HG03175 (cell line): Measurements from ENCODE around the gene RBM5.
"Not testable (repeated sequence)": the region's sequence is repeated elsewhere in the genome, so short reads cannot be mapped to it uniquely, and the experiment has no call there.

ENCODE experiments used
- ATAC-seq: cut with Tn5 transposase; IDR thresholded peaks from one replicate; pipeline ENCODE4 v1.9.1; 2021; ENCODE audit warnings: mild to moderate bottlenecking, moderate library complexity; ENCODE audit not compliant: unreplicated experiment

The RBM5 gene

DNA sequence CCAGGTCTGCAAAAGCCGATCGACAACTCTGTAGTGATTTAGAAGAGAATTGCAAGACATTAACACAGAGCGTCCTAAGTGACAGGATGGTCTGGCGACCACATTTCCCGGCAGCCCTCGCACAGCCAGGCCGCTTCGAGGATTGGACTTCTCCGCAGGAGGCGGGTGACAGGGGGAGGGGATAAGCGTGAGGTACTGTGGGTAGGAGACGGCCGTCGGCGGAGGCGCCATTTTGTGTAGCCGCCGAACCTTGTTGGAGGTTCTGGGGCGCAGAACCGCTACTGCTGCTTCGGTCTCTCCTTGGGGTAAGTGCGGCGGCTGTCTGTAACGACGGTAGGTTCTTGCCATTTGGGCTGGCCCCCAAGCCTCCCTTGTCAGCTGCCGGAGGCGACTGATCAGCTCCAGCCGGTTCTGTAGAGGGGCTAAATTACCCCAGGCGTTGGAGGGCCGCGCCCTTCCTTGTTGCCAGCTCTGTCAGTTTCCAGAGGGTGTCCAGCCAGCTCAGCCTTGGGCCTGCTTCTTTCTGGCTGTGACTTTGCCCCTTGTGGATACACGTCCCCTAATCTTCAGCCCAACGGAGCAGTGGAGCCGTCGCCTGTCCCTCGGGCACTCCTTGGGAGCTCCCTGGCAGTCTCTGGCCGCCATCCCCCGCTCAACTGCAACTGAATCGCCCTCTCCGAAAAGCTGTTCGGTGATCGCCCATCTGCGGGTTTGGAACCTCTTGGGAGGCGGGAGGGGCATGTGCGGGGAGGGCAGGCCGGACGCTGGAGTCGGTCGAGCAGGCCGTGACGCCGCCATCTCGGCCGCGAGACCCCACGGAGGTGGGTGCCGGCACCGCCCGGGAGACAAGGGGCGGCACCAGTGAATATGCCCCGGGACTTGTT, at the start of gene RBM5:
TSS of gene RBM5 (plus strand) at position 195 of the 884 bp plus-strand sequence. CDS start 1,516 bp downstream, outside the sequence.
- peak; percentile 98 for ATAC-seq

DNA sequence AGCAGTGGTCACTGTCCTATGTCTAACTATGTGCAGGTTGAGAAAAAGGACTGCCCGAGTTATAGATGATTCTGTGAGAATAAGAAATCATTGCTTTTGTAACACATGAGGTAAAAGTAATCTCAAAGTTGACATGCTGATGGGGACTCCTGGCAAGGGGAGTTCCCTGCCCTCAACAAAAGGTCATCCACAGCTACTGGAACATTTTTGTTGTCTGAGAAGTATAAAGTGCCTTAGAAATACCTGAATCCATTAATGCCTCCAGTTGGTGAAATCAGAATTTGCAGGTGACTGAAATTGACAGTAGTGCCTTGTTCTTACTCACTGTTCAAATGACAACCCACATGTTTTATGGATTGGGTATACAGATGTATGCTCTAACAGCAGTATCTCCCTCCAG, 43.7 kb upstream of the RBM5 start:
- ATAC-seq = no peak

DNA sequence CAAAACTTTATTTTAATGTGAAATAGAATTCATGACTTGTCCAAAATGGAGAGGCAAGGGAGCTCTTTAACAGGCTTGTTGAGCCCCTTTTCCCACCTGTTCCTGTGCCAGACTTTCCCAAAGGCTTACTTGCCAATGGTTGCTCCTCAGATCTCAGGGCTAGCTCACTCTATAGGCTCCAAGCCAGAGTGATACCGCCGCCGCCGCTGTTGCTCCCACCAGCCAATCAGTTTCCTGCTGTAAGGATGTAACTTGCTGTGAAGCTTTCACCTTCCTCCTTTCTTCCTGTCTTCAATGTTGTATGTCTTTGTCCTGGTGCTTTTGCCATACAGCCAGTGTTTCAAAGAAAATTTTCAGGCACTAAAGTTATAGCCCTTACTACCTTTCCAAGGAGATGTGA, 41.3 kb upstream of the RBM5 start:
- ATAC-seq = no peak

DNA sequence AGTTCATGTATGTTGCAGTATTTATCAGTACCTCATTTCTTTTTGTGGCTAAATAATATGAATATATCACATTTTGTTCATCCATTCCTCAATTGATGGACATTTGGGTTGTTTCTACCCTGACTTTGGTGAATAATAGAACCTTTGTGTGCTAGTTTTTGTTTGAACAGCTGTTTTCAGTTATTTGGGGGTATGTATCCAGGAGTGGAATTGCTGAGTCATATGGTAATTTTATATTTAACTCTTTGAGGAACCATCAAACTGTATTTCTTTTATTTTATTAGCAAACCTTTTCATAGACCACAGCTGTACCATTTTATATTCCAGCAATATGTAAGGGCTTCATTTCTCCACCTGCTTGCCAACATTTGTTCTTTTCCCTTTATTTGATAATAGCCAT, 38.4 kb upstream of the RBM5 start:
- ATAC-seq = no peak

DNA sequence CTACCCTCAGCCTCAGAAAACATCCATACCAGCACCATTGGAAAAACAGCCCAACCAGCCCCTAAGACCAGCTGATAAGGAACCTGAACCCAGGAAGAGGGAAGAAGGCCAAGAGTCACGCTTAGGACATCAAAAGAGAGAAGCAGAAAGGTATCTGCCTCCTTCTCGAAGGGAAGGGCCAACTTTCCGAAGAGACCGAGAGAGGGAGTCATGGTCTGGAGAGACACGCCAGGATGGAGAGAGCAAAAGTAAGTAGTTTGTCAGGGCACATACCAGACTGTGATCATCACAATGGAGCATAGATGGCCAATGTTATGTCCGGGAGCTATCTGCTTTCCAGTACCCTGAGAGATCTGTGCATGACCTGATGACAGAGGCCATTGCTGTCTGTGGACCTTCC, 31.0 kb upstream of the RBM5 start:
- no peak for ATAC-seq

DNA sequence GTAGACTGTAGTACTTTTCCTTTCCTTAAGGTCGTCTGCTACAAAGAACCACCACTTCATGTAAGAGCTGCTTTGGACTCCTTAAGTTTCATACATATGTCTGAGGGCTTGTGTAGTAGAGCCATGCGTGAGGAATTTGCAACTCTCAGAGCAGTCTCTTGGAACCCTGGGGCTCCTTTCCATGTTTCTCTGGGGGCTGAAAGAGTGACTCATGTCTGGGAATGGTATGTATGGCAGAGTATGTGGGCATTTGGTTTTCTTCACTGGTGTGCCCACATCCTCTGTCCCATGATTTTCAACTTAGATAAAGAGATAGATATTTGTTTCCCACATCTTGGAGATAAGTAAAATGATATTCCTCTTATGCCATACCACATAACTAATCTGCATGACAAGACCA, 20.6 kb upstream of the RBM5 start:
- ATAC-seq = no peak

GRCh38 chr3:50078091-50078490, 10.6 kb upstream of the RBM5 start:
- ATAC-seq = no peak

DNA sequence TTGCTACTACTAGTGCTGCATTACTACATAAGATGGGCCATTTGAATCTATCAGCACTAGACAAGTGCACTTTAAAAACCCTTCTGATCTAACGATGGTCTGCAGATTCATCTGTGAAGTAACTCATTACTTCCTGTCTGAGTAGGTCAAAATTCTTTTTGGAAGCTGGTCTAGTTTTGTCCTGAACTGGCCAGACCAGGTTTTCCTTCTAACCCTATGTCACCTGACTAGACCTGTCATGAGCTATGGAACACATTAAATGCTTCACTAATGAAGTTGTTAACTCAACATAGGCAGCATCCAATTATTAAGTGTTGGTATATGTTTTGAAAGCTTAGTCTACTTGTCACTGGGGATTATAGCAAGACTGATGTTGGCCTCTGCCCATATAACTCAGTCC, 10.1 kb upstream of the RBM5 start:
- ATAC-seq = no peak

DNA sequence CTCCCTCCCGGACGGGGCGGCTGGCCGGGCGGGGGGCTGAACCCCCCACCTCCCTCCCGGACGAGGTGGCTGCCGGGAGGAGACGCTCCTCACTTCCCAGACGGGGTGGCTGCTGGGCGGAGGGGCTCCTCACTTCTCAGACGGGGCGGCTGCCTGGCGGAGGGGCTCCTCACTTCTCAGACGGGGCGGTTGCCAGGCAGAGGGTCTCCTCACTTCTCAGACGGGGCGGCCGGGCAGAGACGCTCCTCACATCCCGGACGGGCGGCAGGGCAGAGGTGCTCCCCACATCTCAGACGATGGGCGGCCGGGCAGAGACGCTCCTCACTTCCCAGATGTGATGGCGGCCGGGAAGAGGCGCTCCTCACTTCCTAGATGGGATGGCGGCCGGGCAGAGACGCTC, 3.8 kb upstream of the RBM5 start:
- ATAC-seq = not testable (repeated sequence)

DNA sequence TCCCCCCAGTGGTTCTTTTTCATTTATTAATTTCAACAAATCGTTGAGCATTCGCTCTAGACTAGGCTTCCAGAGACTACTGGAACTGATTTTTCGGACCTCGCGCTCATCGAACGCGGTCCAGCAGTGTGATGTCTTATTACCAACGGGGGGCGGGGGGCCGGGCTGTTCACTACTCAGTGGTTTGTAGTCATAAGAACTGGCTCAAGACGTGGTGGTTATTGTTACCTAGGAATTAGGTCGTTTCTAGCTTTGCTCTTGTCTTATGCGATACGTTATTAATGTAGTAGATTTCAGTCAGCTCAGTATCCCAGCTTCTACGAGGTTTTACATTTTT, 858 bp downstream of the RBM5 start:
- ATAC-seq = no peak

DNA sequence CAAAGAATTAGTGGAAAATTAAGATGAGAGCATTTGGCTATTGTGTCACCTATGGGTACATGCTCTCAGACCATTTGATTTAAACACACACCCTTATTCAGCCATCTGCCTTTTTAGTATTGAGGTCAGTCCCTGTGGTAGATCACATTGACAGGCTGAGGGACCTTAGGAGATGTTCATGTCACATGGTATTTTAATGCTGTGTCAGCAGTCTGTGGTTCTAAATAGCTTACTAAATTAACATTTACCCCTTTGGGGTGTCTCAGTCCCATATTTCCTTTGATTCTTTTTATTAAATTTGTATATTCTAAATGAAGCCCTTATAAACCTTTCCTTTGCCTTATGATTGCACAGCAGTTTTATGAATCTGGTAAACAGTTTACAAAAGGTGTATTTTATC, 2.3 kb downstream of the RBM5 start:
- no peak for ATAC-seq

GRCh38 chr3:50095352-50095998, 6.8 kb downstream of the RBM5 start:
- no peak for ATAC-seq

DNA sequence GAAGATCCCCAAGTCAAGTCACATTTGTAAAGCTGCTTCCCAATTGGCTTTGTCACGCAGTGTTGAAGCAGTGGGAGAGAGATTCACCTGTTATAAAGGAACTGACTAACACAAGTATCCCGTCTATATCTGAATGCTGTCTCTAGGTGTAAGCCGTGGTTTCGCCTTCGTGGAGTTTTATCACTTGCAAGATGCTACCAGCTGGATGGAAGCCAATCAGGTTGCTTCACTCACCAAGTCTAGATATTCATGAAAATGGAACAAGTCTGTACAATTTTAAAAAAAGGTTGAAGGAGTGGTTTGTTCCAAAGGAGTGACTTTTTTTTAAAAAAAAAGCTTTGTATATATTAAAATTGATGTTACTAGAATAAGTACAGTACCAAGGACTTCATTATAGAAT, 11.7 kb downstream of the RBM5 start:
- ATAC-seq = no peak

DNA sequence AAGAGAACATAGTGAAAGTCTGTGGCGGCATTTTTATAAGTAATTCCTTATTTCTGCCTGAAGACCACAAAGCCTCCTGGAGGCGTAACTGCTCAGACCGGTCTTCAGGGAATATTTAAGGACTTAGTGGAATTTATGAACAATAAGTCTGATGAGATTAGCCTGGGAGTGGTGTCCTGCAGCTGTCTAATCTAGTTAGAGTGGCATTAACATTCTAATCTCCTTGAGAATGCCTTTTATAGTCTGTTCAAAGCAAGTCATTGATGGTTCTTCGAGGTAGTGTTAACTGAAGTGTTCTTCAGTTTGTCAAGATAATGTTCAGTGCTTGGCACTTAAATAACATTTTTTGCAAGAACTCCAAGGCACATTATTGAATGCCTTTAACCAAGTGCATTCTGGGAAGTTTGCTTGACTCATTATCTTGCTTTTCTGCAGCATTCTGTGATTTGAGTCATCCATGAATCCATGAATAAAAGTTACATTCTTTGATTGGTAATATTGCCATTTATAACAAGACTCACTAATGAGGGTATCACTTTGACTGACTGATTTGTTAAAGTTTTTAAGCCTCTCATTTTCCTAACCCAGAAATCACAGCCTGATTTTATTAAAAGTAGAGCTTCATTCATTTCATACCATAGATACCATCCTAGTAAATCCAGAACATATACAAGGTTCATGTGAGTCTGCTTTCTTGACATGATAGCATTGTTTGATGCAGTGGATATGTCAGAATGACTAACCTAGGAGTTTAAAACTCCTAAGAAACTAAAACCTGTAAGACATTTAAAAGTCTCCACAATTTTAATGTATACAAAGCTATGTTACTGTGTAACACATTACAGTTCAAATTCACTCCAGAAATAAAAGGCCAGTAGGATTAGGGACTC, 12.5 kb downstream of the RBM5 start:
- no peak for ATAC-seq

DNA sequence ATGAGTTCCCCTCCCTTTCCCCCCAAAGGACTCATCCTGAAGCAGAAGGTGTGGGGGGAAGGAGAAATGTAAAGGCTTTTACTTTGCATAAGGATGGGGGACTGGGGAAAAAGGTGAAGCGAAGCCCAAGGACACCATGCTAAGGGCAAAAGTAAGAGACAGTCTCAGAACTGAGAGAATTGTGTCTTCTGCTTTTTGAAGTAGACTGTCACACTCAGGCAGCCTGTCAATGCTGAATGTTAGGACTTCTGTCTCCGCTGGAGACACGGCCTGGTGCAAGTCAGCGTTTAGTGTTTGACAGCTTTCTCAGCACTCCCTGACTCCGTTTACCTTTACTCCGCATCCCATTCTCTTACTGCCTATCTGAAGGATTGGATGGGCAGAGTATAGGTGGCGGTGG, 13.8 kb downstream of the RBM5 start:
- ATAC-seq = no peak

DNA sequence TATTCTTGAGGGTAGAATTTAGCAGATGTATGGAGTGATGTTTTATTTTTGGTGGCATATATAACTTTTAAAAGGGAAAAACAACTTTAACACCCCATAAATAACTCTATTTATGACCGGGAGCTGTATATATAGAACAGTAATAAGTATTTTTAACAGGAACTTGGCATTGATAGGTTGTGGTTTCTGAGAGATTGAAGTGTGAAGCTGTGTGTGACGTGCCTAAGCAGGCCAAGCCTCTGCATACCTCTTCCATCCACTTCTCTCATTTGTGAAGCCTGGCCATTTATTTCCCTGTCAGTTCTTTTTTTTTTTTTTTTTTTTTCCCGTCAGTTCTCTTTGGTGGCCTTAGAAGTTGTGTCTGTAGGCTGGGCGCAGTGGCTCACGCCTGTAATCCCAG, 23.0 kb downstream of the RBM5 start:
- ATAC-seq = peak; percentile 56

GRCh38 chr3:50112462-50112861, 23.7 kb downstream of the RBM5 start:
- no peak for ATAC-seq

- ATAC-seq = no peak
Measured at GRCh38 chr3:50117120-50117519, 28.4 kb downstream of the RBM5 start.

GRCh38 chr3:50118237-50118636, 29.5 kb downstream of the RBM5 start:
- ATAC-seq = no peak

GRCh38 chr3:50119786-50120185, 31.1 kb downstream of the RBM5 start:
- ATAC-seq = no peak

DNA sequence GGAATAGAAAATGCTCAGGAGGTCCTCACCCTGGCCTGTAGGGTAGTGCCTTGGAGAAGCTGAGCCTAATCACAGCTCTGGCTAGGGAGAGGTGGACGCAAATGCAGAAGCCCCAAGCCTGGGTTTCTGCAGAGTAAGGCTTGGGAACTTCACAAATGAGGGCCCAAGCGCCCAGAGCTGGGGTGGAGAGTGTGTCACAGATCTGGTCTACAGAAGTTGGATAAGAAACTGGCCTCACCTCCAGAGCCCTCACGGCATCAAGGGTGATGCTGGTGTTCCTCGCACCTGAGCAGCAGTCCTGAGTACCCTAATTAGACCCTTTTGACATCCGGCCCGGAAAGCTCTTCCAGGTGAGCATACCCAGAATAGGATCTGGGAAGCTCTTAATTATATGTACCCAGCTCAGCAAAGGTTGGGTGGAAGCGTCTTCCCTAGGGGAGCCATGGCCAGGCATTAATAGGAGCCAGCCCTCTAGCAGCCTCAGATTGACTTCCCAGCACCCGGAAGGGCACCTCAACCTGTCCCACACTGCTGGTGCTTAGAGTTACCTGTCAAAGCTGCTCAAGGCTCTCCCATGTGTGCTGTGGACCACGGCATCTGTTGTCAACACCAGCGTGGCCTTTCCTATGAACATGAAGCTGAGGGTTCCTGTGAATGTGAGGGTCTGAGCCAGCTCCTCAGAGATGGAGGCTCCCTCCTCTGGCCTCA, 31.8 kb downstream of the RBM5 start:
- no peak for ATAC-seq
